GM21515 (cell line): ENCODE measurements around the gene MEG3.

ENCODE experiments used
- ATAC-seq: cut with Tn5 transposase; IDR thresholded peaks from one replicate; pipeline ENCODE4 v1.9.1; 2021; ENCODE audit not compliant: unreplicated experiment

Gene MEG3

DNA sequence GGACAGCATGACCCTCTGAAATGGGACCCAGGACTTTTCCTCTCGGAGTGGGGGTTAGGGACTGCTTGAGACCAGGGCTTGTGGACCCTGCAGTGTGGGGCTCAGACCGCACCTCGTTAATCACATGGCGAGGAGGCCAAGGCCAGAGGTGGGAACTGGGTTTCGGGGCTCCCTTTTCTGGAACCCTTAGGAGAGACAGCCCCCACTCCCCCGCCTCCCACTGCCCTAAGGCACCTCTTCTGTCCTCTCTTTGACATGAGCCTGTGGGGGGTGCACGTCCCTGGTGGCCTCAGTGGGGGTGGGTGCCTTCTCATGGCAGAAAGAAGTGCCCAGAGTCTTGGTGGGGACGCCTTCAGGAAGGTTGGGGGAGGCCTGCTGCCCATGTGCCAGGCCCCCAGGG lies 53.3 kb downstream of the MEG3 start:
- no peak for ATAC-seq

DNA sequence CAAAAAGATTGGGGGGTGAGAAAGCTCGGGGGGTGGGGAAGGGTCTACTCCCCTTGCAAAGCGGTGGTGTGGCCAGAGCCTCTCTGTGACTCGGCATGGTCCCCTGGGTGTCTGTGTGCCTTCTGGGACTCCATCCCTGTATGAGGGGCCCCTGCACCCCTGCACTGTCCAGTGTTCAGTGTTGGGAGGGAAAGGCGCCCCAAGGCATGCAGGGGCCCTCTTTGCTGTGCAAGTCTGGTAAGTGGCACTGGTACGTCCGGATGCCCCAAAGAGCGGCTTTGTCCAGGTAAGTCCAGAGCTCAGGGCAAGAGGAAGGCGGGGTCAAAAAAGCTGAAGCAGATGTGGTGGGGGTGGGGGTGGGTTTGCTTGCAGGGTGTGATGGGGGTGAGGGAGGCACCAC lies 53.9 kb downstream of the MEG3 start:
- no peak for ATAC-seq

DNA sequence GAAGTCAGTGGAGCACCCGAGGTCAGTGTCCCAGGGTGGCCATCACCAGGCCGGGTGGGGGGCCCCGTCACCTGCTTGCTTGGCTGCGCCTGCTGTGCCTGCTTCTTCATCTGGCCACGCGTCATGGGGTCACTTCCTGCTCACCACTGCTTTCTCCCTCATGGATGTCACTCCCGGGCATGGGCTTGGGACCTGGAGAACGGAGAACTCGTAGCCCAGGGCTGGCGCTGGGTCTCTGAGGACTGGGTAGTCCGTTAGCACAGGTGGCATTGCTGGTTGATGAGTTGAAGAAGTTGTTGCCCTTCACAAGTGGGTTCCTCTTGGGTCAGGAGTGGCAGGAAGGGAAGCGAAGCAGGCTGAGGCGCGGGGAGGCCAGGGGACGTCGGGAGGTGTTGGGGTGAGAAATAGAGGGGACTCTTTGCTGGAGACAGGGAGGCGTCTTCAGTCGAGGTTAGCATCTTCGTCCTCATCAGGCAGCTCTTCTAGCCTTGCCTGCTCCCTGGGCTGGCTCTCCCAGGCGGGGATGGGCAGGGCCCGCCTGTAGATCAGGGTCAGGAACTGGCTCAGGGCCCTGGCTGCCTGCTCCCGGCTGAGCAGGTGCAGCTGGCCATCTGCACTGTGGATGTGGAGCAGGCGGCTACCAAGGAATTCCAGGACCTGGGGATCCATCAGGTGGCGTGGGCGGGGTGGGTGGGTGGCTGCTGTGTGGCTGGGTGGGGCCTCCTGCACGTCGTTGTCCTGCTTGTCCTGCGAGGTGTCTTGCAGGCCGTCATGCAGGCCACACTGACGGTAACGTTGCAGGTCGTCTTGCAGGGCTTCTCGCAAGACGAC lies 54.6 kb downstream of the MEG3 start:
- ATAC-seq: no peak

DNA sequence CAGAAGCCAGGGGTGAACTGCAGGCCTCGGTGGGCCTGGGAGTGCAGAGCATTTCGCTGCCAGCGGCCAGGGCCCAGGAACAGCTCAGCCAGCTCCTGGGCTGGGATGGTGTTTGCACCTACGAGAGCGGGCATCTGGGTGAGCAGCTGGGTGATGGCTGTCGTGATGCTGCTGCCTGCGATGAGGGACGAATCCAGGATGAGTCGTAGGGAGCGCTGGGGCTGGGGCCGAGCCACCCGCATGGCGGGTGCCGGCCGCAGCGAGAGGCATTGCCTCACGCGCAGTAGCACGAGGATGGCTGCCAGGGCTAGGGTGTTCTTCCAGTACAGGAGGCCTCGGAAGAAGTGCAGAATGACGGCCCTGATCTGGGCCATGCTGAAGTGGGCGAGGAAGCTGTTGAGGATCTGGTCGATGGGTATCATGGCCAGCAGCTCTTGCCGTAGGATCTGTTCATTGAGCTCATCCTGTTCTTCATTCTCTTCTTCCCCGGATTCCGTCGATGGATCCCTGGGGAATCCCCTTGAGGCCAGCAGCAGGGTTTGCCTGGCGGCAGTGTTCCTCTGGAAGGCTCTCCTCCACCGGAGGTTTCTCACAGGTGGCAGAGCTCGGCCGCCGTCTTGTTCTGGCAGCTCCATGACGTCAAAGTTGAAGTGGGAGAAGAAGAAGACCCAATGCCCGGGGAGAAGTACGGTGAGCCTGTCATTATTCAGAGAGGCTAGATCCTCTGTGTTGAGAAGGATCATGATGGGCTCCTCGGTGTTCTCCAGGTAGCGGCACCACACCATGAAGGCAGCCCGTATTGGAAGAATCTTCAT lies 55.5 kb downstream of the MEG3 start:
- no peak for ATAC-seq

DNA sequence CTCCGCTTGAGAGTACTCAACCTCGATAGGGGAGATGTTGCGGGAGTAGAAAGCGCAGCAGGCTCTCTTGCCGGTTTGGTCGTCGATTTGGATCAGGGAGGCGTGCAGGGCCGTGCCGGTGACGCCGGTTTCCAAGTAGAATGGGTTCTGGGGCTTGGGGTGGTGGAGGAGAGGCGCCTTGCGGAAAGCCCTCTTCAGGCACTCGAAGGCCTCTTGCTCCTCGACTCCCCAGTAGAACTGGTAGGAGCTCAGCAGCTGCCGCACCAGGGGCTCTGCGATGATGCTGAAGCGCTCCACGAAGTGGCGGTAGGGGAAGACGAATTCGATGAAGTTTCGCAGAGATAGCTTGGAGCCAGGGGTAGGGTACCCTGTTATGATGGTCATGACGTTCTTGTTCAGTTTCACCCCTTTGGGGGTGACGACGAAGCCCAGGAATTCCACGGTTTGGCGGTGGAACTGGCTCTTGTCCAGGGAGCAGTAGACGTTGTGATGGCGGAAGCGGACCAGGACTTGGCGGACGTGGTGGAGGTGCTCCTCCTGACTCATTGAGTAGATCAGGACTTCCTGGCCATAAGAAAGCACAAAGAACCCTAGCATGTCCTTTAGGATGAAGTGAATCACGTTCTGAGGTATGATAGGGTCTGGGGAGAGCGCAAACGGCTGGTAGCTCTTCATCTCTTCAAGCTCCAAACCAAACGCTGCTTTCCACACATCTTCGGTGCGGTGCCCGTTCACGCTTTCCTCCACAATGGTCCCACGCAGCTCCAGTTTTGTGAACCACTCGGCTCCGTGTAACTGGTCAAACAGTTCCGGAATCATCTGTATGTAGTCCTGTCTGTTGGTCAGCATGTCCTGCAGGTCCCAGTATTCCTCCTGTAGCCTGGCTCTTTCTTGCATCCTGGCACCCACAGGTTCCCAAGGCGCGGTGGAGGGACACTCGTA lies 56.4 kb downstream of the MEG3 start:
- no peak for ATAC-seq

DNA sequence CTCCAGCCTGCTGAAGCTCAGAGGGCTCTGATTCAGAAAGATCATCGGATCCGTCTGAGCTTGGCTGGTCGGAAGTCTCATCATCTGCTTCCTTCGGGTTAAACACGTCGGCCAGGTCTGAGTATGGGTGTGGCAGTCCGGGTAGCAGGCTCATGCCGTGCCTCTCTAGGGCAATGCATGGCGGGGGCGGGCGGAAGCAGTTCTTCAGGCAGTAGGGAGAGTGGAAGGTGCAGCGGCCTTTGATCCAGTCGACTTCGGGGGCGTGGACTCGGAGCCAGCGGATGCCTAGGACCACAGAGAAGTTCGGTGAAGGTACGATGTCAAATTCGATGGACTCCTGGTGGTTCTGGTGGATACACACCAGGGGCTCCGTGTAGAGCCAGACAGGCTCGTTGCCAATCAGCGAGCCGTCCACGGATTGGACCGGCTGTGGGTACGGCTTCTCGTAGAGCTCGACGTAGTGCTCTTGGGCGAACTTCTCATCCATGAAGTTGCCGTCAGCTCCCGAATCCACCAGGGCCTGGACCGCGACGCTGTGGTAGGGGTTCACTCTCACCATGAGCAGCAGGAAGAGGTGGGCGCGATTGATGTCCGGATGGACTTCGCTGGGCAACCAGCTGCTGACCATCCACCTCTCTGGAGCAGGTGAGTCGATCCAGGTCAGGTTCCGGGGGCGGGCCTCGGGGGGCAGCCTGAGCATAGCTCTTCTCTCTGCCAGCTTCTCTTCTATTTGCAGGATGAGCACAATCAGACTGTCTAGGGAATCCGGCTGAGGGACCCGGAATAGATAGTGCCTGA lies 57.3 kb downstream of the MEG3 start:
- no peak for ATAC-seq

DNA sequence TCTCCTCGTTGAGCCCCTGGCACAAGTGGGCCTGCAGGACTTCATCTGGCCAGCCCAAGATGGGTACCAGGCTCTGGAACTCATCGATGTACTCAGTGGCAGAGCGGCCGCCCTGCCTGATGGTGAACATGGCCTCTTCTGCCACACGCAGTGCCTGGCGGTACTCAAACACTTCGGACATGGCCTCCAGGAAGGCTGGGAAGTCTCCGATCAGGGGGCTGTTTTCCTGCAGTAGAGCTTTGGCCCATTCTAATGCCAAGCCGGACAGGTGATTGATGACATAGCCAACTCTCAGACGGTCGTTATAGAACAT lies 57.8 kb downstream of the MEG3 start:
- ATAC-seq: no peak

DNA sequence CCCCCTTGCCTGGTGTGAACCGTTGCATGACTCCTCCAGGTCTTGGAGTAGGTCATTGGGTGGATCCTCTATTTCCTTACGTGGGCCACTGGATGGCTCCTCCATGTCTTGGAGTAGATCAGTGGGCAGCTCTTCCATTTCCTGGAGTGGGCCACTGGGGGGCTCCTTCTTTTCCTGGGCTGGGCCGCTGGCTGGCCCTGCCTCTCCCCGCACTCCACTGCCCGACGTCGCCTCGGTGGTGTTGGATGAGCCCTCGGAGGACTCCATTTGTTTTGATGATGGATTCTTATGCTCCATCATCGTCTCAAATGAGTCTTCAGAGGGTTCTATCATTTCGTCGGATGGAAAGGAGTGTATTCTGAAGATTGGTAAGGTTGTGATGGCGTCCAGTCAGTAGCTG lies 58.5 kb downstream of the MEG3 start:
- no peak for ATAC-seq

DNA sequence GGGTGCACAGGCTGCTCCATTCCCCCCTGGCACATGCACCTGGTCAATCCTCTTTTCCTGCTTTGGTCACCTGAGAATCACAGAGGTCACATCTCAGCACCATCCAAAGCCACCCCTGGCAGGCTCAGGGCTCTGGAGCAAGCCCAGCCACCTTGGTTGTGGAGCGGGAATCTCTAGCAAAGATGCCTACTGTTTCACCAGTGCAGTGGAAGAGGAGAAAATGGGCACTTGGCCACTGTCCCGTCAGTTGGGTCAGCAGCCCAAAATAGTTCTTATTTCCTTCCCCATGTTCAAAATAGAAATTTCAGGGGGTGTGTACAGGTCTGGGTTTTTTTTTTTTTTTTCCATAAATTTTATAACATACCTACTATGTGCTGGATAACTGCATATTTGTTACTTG lies 59.3 kb downstream of the MEG3 start:
- no peak for ATAC-seq

DNA sequence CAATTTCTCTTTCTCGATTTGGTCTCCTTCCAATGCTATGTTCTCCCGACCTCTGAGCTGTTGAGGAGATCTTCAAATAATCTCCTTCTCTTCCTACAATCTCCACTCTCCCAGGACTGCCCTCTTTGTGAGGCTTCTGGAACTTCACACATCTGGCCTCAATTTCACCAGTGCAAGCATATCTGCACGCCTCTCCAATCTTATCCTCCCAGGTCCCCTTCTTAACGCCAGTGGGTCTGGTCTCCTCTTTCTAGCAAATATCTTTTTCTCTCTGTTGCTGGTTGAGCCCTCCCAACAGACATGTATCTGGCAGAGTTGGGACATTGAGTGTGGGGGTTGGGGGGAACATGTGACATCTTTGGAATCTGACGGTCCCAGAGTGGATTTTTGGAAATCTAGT lies 59.7 kb downstream of the MEG3 start:
- ATAC-seq: no peak

DNA sequence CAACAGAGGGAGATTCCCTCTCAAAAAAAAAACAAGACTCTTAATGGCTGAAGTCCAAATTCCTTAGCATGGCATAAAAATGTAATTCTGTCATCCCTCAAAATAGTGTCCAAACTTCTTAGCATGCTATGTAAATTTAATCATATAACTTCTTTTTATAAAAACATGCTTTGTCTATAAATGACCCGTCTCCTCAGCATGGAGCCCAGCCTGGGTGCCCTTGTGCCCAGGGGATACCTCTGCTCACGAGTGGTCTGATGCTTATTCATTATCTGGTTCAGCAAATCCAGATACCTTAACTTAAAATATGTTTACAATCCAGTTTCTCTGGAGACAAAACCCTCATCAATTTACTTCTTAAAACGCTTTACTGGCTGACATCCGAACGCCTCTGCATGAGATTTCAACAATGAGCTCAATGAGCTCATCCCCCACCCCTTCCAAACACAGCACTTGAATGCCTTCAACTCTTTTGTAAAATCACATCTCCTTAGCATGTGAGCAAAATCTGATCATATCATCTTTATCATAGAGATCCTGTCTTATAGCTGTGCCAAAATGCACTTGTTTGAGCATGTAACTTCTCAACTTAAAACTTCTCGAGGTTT lies 61.9 kb downstream of the MEG3 start:
- no peak for ATAC-seq

DNA sequence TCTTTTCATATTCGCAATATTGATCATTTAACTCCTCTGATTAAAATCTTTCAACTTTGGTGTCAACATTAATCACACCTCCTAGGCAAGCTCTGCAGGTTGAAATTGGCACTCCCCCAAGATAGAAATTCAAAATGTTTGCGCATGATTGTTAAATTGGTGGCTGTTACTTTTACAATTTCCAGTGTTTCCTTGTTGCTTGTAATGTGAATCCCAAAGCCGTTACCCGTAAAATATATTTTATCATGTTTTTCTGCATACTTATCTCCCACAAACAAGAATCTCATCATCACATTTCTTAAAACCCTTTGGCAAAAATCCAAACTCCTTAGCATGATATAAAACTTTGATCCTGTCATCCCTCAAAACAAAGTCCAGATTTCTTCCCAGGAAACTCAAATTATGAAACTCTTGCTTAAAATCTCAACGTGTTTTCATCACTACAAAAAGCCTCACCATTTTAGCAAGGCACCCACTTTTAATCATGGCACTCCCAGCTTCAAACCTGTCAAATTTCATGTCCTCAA lies 62.9 kb downstream of the MEG3 start:
- ATAC-seq: no peak

DNA sequence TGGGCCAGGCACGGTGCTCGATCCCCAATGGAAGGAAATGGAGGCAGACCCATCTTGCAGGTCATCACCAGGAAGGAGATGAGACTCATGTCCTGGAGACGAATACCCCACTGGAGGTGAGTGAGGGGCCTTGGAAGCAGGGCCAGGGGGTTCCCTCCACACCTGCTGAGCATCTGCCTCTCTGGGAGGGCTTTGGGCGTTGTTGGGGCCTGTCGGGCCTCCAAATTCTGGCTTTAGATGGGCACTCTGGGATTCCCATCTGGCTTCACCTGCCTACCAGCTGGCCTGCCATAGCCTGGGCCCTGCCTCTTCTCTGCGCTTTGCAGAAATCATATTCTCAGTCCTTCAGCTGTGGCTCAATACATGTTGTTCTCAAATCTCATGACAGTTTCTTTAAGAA lies 63.7 kb downstream of the MEG3 start:
- ATAC-seq: no peak

DNA sequence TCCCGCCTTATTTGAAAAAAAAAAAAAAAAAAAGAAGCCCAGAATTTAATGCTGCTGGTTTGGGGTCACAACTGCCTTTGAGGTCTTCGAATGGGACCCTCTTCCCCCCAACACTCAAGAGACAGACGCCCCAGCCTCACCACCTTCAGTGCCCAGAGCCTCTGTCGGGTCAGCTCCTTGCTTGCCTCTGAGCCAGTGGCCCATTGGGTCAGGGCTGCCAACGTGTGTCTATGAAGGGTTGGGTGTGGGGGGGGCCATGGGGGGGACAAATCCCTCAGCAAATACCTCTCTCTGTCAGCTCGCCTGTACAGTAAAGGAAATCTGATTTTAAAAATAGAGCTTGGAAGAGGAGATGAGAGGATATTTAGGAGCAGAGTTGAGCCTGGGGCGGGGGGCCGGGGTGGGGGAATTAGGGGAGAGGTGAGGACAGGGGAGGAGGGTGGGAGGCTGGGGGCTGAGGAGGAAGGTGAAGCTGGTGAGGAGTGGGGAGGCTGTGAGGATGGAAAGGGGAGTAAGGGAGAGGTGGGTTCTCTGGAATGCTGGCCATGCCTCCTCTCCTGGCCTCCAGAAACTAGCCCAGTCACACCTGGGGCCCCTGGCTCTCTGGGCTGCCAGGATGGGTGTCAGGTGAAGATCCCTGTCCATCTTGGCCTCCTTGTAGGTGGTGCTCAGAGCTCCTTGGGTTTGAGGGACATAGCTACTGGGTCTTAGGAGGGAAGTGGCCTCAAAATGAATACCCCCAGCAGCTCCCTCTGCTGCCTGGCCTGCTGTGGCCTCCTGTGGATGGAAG lies 64.3 kb downstream of the MEG3 start:
- no peak for ATAC-seq

DNA sequence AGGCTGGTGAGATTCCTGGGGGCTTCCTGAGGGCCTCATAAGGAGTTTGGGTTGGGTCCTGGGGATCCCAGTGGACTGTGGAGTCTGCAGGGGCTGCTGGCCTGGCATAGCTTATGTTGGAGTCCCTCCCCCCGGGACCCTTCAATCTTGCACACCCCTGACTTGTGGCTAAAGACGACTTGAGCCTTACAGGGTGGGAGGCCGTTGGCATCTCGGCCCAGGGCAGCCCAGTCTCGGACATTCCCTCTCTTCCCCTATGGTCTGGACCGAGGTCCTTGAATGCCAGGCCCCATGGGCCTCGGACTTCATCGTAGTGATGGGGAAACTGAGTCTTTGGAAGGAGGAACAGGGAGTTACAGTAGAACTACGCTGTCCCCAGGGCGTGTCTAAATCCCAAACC lies 65.1 kb downstream of the MEG3 start:
- no peak for ATAC-seq

DNA sequence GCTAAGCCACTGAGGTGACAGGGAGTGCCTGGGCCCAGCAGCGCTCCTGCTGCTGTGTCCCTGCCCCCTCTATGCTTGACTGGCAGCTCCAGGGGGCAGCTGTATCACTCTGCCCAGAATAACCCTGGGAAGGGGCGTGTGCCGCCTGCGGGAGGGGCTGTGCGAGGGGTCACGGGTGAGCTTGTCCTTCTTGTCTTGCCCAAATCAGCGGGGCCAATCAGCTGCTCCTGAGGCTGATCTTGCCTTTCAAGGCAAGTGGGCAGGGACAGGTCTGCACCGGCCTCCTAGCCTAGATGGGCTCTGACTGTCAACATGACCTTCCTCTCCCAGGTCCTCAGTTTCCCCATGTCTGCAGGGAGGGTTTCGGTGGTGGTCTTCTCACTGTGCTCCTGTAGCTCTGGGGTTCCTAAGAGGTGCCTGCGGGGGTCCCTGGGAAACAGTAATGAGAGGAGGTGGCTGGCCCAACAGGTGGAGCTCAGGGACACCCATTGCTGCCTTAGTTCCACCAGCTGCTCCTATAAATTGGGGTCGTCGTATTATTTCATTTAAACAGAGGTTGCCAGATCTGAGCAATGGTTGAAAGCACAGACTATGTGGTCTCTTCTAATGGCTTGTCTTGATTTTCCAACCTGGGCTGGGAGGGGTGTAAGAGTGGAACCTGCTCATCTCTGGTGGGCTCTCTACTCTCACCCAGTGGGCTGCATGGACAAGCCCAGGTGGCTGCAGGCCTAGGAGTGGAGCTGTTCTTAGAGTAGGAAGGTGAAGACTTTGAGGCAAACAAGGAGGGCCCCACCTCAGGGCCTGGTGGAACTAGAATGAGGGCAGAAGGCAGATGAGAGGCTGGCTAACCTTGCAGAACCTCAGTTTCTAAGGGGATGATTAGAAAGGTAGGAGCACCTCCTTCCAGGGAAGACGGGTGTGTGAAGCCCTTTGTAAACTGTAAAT lies 65.9 kb downstream of the MEG3 start:
- ATAC-seq: no peak

DNA sequence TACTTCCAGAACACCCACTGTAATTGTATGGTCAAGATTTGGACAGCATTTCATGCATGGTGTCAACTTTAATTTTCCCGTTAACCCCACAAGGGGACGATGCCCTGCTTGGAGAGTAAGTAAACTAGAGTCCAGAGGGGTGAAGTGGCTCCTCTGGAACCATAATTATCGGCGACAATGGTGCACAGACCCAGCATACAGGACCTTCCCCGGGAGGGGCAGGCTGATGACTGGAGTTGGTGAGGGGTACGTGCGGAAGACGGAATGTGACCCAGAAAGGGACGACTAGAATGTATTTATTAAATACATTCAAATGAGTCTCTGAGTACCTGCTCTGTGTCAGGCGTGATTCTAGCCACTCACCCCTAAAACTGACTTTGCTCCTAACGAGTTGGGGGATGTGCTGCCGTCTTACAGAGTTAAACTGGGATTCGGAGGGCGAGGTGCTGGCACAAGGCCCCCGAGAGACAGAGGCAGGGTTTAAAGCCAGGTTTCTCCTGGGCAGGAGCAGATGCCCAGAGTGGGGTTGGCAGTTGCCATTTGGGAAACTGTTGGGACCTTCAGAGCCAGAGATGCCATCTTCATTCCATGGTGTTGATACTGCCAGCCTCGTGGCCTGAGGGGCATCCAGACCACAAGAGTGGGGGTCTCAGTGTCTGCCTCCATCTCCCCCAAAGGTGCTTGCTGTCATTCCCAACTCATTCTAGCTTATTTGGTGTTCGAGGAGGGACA lies 66.7 kb downstream of the MEG3 start:
- ATAC-seq: no peak

DNA sequence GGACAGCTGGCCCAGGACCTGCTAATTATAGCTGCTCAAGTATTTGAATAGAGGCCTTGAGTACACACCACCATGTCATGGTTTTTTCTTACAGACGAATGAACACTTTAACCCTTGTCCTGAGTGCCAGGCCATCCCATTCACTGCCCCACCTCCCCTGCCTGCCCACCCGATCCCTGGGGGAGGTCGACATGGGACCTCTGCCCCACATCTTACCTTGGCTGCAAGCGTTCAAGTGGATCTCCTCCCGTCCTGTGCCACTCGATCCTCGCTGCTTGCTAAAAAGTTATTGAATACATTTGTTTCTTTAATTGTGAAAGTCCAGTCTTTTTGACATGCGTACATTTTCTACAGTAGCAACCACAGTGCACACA lies 67.3 kb downstream of the MEG3 start:
- ATAC-seq: no peak
